Smooth muscle cell (in vitro differentiated cells): ENCODE results near the gene TNFSF9. TPM values are rescaled to one million over a fixed set of nuclear protein-coding genes. Genes with fewer than 3 reads are reported as not detected.

Experiments used
- DNase-seq: peaks from one replicate; lab custom pipeline; 2025; ENCODE audit not compliant: unreplicated experiment; lab: John Stamatoyannopoulos, UW
- H2AFZ ChIP-seq: fragments of 200-600 bp; sonication (generic); 2 replicates; pipeline ENCODE4 v1.6.0; 2016; ENCODE audit warnings: antibody characterized with exemption, low read depth, mild to moderate bottlenecking
- H3F3A ChIP-seq: fragments of 200-600 bp; sonication (generic); 2 replicates; pipeline ENCODE4 v1.6.0; 2017; ENCODE audit warnings: antibody characterized with exemption, low read depth
- H3K27ac ChIP-seq: fragments of 200-600 bp; sonication (generic); 2 replicates; pipeline ENCODE4 v1.5.1; 2016; ENCODE audit warnings: low read depth, mild to moderate bottlenecking
- H3K27me3 ChIP-seq: fragments of 200-600 bp; sonication (generic); 2 replicates; pipeline ENCODE4 v1.6.1; 2016; ENCODE audit warnings: low read depth, mild to moderate bottlenecking
- H3K36me3 ChIP-seq: fragments of 200-600 bp; sonication (generic); 2 replicates; pipeline ENCODE4 v1.5.1; 2016; ENCODE audit warnings: low read depth
- H3K4me1 ChIP-seq: fragments of 200-600 bp; sonication (generic); 2 replicates; pipeline ENCODE4 v1.5.1; 2016; ENCODE audit warnings: low read depth
- H3K4me2 ChIP-seq: fragments of 200-600 bp; sonication (generic); 2 replicates; pipeline ENCODE4 v1.6.0; 2016; ENCODE audit warnings: mild to moderate bottlenecking
- H3K4me3 ChIP-seq: fragments of 200-600 bp; sonication (generic); 2 replicates; pipeline ENCODE4 v1.5.1; 2016; ENCODE audit warnings: mild to moderate bottlenecking
- H3K79me2 ChIP-seq: fragments of 200-600 bp; sonication (generic); 2 replicates; pipeline ENCODE4 v1.6.0; 2016; ENCODE audit warnings: low read depth, mild to moderate bottlenecking
- H3K9ac ChIP-seq: fragments of 200-600 bp; sonication (generic); 2 replicates; pipeline ENCODE4 v1.6.0; 2016; ENCODE audit warnings: low read depth
- H3K9me3 ChIP-seq: fragments of 200-600 bp; sonication (generic); replicated peaks from 2 replicates; pipeline ENCODE4 v1.5.1; 2016; ENCODE audit warnings: low read depth
- H4K20me1 ChIP-seq: fragments of 200-600 bp; sonication (generic); 2 replicates; pipeline ENCODE4 v1.6.0; 2016; ENCODE audit warnings: low read depth
- CTCF ChIP-seq: fragments of 200-600 bp; sonication (generic); IDR thresholded peaks from 2 replicates; pipeline ENCODE4 v1.5.1; 2017; ENCODE audit warnings: borderline replicate concordance, mild to moderate bottlenecking, antibody characterized with exemption; ENCODE audit not compliant: insufficient read depth, poor library complexity, severe bottlenecking
- WGBS: methylation state at CpG from one replicate; pipeline ENCODE4 v1.1.7; 2016; ENCODE audit warnings: low lambda C conversion rate; 5-methylcytosine and 5-hydroxymethylcytosine counted together
- polyA plus RNA-seq: library from polyadenylated mRNA; unstranded; fragments of >200 nt; fragmentation: Nextera tagmentation; extraction: Ambion mirVana; gene quantifications from 2 replicates; pipeline ENCODE4 v1.2.1, GENCODE V29; 2016
- total RNA-seq: library from RNA; depleted of rRNA; stranded (reverse); fragments of >200 nt; gene quantifications from 2 replicates; pipeline ENCODE4 v1.2.3, GENCODE V29; 2014

The TNFSF9 gene
- total and polyA plus RNA-seq, 2 experiments from 2014 or later: 3.4 to 7.3 TPM

DNA sequence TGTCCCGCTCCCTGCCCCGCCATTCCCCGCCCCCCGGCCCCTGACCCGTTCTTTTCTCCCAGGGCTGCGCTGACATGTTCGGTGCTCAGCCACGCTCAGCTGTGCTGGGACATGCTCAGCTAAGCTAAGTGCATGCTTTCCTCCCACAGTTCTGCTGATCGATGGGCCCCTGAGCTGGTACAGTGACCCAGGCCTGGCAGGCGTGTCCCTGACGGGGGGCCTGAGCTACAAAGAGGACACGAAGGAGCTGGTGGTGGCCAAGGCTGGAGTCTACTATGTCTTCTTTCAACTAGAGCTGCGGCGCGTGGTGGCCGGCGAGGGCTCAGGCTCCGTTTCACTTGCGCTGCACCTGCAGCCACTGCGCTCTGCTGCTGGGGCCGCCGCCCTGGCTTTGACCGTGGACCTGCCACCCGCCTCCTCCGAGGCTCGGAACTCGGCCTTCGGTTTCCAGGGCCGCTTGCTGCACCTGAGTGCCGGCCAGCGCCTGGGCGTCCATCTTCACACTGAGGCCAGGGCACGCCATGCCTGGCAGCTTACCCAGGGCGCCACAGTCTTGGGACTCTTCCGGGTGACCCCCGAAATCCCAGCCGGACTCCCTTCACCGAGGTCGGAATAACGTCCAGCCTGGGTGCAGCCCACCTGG, 3.7 kb downstream of the TNFSF9 start:
- Histone ChIP-seq H3K27me3 (peaks cover 29% of the 10 kb centered on the region), H3K36me3 (no peaks in the 10 kb centered on the region), H3K9me3 (no peaks in the 10 kb centered on the region), H3K27ac (no peak overlapping the region), H3K4me3 (no peak overlapping the region), H3K4me2 (no peak overlapping the region), H3K9ac (no peak overlapping the region), H3K4me1 (no peaks in the 10 kb centered on the region), H3K79me2 (no peaks in the 10 kb centered on the region), H2AFZ (no peak overlapping the region), H3F3A (peaks cover 10% of the 10 kb centered on the region), H4K20me1 (no peaks in the 10 kb centered on the region)
- 52% methylated on average over 39 of the region's 40 CpGs for WGBS
- no peak for TF ChIP-seq CTCF
- DNase-seq: no peak

- no peak for DNase-seq
- Histone ChIP-seq H3K79me2 (no peaks in the 10 kb centered on the region), H2AFZ (no peak overlapping the region), H3K4me1 (no peaks in the 10 kb centered on the region), H3K27ac (no peak overlapping the region), H3F3A (no peaks in the 10 kb centered on the region), H3K36me3 (no peaks in the 10 kb centered on the region), H3K27me3 (peaks cover 29% of the 10 kb centered on the region), H3K4me2 (no peak overlapping the region), H3K9me3 (no peaks in the 10 kb centered on the region), H3K9ac (no peak overlapping the region), H4K20me1 (no peaks in the 10 kb centered on the region), H3K4me3 (no peak overlapping the region)
- WGBS: 94% methylated on average over 10 of the region's 10 CpGs
- TF ChIP-seq CTCF: no peak
Measured at GRCh38 chr19:6535558-6536137, 4.8 kb downstream of the TNFSF9 start.

DNA sequence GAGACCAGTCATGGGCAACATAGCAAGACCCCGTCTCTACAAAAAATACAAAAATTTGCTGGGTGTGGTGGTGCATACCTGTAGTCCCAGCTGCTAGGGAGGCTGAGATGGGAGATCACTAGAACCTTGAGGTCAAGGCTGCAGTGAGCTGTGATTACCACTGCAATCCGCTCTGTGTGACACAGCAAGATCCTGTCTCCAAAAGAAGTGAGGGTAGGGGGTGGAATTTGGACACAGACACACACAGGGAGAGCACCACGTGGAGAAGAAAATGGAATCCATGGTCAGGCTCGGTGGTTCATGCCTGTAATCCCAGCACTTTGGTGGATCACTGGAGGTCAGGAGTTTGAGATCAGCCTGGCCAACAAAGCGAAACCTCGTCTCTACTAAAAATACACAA, 8.7 kb downstream of the TNFSF9 start:
- DNase-seq: no peak
- Histone ChIP-seq H3F3A (no peaks in the 10 kb centered on the region), H3K4me3 (no peak overlapping the region), H3K4me2 (no peak overlapping the region), H3K9me3 (no peaks in the 10 kb centered on the region), H3K79me2 (no peaks in the 10 kb centered on the region), H4K20me1 (no peaks in the 10 kb centered on the region), H3K36me3 (no peaks in the 10 kb centered on the region), H3K9ac (no peak overlapping the region), H3K27me3 (peaks cover 5% of the 10 kb centered on the region), H3K4me1 (no peaks in the 10 kb centered on the region), H2AFZ (no peak overlapping the region), H3K27ac (no peak overlapping the region)
- no peak for TF ChIP-seq CTCF
- WGBS: 88% methylated on average over 6 of the region's 6 CpGs
